Tibial artery (tissue), 4 donors: ENCODE measurements around the gene HLA-F.
A peak's percentile ranks its signal among the peaks of the same experiment; 100 is the strongest.

Experiments
- DNase-seq, 2 donors: peaks; one replicate each; pipeline ENCODE4 v3.0.0-alpha.2; 2019
- H3K27ac ChIP-seq, 2 donors: fragments of 200-600 bp; sonication (generic) in 1 of 2; 1 replicate in 1 of 2; 2 replicates in 1 of 2; pipeline ENCODE4 v1.5.1; 2018 to 2019; ENCODE audit warnings: mild to moderate bottlenecking in 1 of 2
- H3K27me3 ChIP-seq, 2 donors: fragments of 200-600 bp; sonication (generic) in 1 of 2; one replicate each; pipeline versions ENCODE4 v1.5.1 to v1.6.0; 2016 to 2019
- H3K36me3 ChIP-seq, 3 donors: fragments of 200-600 bp; sonication (generic) in 2 of 3; one replicate each; pipeline ENCODE4 v1.5.1; 2016 to 2019; ENCODE audit warnings: mild to moderate bottlenecking in 2 of 3
- H3K4me1 ChIP-seq, 4 donors: fragments of 200-600 bp; sonication (generic) in 2 of 4; 1 replicate in 3 of 4; 2 replicates in 1 of 4; pipeline ENCODE4 v1.5.1; 2016 to 2019
- H3K4me3 ChIP-seq, 2 donors: fragments of 200-600 bp; sonication (generic) in 1 of 2; 1 replicate in 1 of 2; 2 replicates in 1 of 2; pipeline ENCODE4 v1.5.1; 2018 to 2019; ENCODE audit warnings: mild to moderate bottlenecking in 2 of 2
- H3K9me3 ChIP-seq, 3 donors: fragments of 200-600 bp; sonication (generic) in 1 of 3; one replicate each; pipeline ENCODE4 v1.5.1; 2016 to 2019
- CTCF ChIP-seq, 2 experiments: fragments of 200-600 bp in 1 of 2; fragments of 450-650 bp in 1 of 2; IDR thresholded peaks; one replicate each; pipeline ENCODE4 v1.5.1; 2017 to 2019; ENCODE audit warnings: antibody characterized with exemption in 2 of 2, mild to moderate bottlenecking in 1 of 2, moderate library complexity in 1 of 2
- intact Hi-C: fragments of 100-400 bp; cut with DNase I; formaldehyde crosslinking; loops from one replicate; pipeline ENCODE4 v1.15.0; 2023; ENCODE audit warnings: low total_unique reads

Gene HLA-F

GRCh38 chr6:29694637-29695036 lies 28.6 kb upstream of the HLA-F start:
- Histone ChIP-seq H3K27me3 (no peaks in the 10 kb centered on the region), H3K4me3 (no peak overlapping the region), H3K27ac (no peak overlapping the region), H3K4me1 (no peaks in the 10 kb centered on the region), H3K9me3 (no peaks in the 10 kb centered on the region), H3K36me3 (no peaks in the 10 kb centered on the region)
- intact Hi-C loops, result no loop called here
- DNase-seq, result no peak
- no peak for TF ChIP-seq CTCF (IDR thresholded peaks at IDR 0.05)

DNA sequence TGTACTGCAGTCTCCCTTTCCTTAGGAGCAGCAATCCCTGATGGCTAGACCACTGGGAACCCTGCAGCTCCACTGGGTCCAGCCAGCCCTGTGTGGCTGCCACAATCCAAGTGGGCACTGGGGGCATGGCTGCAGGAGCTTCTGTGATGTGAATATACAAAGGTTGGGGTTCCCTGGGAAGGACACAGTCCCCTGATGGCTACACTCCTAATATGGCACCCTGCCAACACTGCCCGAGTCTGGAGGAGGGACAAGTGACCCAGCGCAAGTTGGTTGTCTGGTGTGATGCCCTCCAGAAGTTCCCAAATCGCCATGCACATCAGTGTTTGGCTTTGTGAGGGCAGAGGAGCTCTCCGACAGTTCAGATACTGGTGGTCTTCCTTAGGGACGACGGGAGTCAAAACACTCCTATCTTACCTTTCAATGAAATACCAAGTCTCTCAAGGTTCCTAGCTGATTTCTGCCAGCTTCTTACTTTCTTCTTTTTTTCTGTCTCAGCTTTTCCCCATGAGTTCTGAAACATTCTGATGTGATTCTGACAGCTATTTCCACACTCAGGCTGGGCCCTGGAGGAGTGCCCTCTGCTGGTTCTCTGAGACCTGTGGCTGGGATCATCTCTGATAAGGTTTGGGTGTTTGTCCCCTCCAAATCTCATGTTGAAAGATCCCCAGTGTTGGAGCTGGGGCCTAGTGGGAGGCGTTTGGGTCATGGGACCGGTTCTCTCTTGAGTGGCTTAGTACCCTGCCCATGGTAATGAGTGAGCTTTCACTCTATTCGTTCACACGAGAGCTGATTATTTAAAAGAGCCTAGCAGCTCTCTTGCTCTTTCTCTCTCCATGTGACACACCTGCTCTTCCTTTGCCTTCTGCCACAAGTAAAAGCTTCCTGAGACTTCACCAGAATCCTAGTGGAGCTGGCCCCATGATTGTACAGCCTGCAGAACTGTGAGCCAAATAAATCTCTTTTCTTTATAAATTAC lies 26.8 kb upstream of the HLA-F start:
- intact Hi-C loops, result no loop called here
- H3K27me3 ChIP-seq, result no peaks in the 10 kb centered on the region

GRCh38 chr6:29702519-29703103 lies 20.6 kb upstream of the HLA-F start:
- Histone ChIP-seq H3K4me1 (no peaks in the 10 kb centered on the region), H3K36me3 (no peaks in the 10 kb centered on the region), H3K4me3 (no peak overlapping the region), H3K9me3 (no peaks in the 10 kb centered on the region), H3K27me3 (peaks cover 0 to 24% of the 10 kb centered on the region in 2 donors), H3K27ac (no peak overlapping the region)
- peak in 1 of 2 donors; percentile 61 for DNase-seq
- intact Hi-C loops, result loop anchor here (10.0 kb wide), 1 partner anchor 52 kb away; no protein-coding TSS in a partner anchor
- peak; percentile 58 to 71 for TF ChIP-seq CTCF (IDR thresholded peaks at IDR 0.05)

More for the DNA sequence above, 26.8 kb upstream of the HLA-F start:
- no peaks in the 10 kb centered on the region for H3K36me3 ChIP-seq
- no peak overlapping the region for H3K27ac ChIP-seq
- no peak for DNase-seq
- no peak overlapping the region for H3K4me3 ChIP-seq
- H3K9me3 ChIP-seq, result no peaks in the 10 kb centered on the region
- no peaks in the 10 kb centered on the region for H3K4me1 ChIP-seq
- peak in 1 of 2 experiments; percentile 39 for TF ChIP-seq CTCF (IDR thresholded peaks at IDR 0.05)

- no peak overlapping the region for H3K27ac ChIP-seq
- no peaks in the 10 kb centered on the region for H3K36me3 ChIP-seq
- no peaks in the 10 kb centered on the region for H3K9me3 ChIP-seq
- no peak for DNase-seq
- H3K4me3 ChIP-seq, result no peak overlapping the region
- TF ChIP-seq CTCF (IDR thresholded peaks at IDR 0.05), result peak; percentile 37 to 54
- intact Hi-C loops, result loop anchor here (5.0 to 10.0 kb wide), 2 partner anchors 49 to 132 kb away; no protein-coding TSS in a partner anchor
- no peaks in the 10 kb centered on the region for H3K4me1 ChIP-seq
- peaks cover 0 to 40% of the 10 kb centered on the region in 2 donors for H3K27me3 ChIP-seq
These were observed 17.6 kb upstream of the HLA-F start for GRCh38 chr6:29705389-29706231.
